Limb (tissue), 2 donors: ENCODE data around the gene TUBB.
"Not testable (repeated sequence)": the region's sequence is repeated elsewhere in the genome, so short reads cannot be mapped to it uniquely, and the experiment has no call there.

Experiments used
- DNase-seq, 2 donors: peaks; one replicate each; pipeline ENCODE4 v3.0.0-alpha.2; 2016; ENCODE audit errors: extremely low spot score in 2 of 2

TUBB gene

GRCh38 chr6:30759575-30760239 lies 39.6 kb downstream of the TUBB start:
- DNase-seq, result no peak

GRCh38 chr6:30760549-30760948 lies 40.4 kb downstream of the TUBB start:
- no peak for DNase-seq

GRCh38 chr6:30761791-30762429 lies 41.8 kb downstream of the TUBB start:
- no peak for DNase-seq

GRCh38 chr6:30763155-30763617 lies 43.0 kb downstream of the TUBB start:
- no peak for DNase-seq

- no peak for DNase-seq
Observed at GRCh38 chr6:30763618-30764489, 43.7 kb downstream of the TUBB start.

- DNase-seq, result not testable (repeated sequence)
Observed at GRCh38 chr6:30764490-30765043, 44.4 kb downstream of the TUBB start.

- DNase-seq, result not testable (repeated sequence)
Observed at GRCh38 chr6:30765495-30765894, 45.3 kb downstream of the TUBB start.

- DNase-seq, result no peak
Observed at GRCh38 chr6:30766461-30767157, 46.5 kb downstream of the TUBB start.

GRCh38 chr6:30767158-30767943 lies 47.2 kb downstream of the TUBB start:
- DNase-seq, result no peak

- DNase-seq, result no peak
Observed at GRCh38 chr6:30767944-30768301, 47.8 kb downstream of the TUBB start.

- no peak for DNase-seq
Observed at GRCh38 chr6:30768634-30769087, 48.5 kb downstream of the TUBB start.

GRCh38 chr6:30769088-30769852 lies 49.1 kb downstream of the TUBB start:
- no peak for DNase-seq

GRCh38 chr6:30769853-30770524 lies 49.8 kb downstream of the TUBB start:
- DNase-seq, result no peak

GRCh38 chr6:30770592-30770991 lies 50.4 kb downstream of the TUBB start:
- no peak for DNase-seq

- no peak for DNase-seq
Observed at GRCh38 chr6:30774701-30775100, 54.5 kb downstream of the TUBB start.
